ENCODE measurements around the gene QSOX1. TPM values are rescaled to one million over a fixed set of nuclear protein-coding genes. Genes with fewer than 3 reads are reported as not detected.

QSOX1 gene
- total and polyA plus RNA-seq, 8 donors = 145 to 482 (median 190) TPM

DNA sequence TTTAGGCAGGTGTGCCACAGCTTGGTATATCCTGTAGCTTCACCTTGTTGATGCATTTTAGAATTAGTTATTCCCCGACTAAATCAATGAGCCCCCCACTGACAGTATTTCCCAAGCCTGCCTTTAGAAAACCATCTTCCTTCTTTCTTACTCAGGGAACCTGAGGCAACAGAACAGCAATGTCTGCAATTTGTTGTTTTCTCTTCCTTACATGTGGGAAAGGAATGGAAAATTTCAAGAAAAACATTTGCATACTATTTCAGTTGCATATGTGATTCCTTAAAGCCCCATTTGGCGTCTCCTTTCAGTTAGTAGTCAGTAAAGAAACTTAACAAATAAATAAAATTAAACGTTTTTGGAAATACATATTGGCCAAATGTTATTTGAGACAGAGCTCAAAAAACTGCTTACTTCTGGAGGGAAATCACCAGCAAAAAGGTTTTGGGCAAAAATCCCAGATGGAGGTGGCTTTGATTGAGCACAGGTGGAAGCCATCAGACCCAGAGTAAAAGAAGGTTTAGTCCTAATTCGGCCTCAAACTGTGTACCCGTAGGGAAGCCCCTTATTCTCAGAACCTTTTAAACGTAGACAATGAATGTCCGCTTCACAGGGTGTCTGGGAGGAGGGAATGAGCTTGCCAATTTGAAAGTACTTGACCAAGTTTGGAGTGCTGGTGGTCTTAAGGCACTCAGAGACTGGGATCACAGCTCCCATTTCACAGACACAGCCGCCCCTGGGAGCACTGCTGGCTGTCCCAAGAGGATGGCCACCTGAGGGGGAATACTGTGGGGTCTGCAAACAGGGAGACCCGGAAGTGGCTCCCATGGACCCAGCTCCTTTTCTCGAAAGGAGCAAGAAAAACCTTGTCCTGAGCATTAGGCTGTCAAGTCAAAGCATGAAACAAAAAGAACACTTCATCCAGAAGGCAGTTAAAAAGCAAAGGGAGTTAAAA, 84.8 kb downstream of the QSOX1 start:
- Histone ChIP-seq H3K27me3 (peaks cover 74 to 100% of the 10 kb centered on the region in 2 donors), H3K36me3 (no peaks in the 10 kb centered on the region), H3K27ac (no peak overlapping the region), H3K9me3 (no peaks in the 10 kb centered on the region), H3K4me3 (no peak overlapping the region), H3K4me1 (peaks cover 1 to 22% of the 10 kb centered on the region in 2 donors)
- TF ChIP-seq, protein P1, sequence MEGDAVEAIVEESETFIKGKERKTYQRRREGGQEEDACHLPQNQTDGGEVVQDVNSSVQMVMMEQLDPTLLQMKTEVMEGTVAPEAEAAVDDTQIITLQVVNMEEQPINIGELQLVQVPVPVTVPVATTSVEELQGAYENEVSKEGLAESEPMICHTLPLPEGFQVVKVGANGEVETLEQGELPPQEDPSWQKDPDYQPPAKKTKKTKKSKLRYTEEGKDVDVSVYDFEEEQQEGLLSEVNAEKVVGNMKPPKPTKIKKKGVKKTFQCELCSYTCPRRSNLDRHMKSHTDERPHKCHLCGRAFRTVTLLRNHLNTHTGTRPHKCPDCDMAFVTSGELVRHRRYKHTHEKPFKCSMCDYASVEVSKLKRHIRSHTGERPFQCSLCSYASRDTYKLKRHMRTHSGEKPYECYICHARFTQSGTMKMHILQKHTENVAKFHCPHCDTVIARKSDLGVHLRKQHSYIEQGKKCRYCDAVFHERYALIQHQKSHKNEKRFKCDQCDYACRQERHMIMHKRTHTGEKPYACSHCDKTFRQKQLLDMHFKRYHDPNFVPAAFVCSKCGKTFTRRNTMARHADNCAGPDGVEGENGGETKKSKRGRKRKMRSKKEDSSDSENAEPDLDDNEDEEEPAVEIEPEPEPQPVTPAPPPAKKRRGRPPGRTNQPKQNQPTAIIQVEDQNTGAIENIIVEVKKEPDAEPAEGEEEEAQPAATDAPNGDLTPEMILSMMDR (IDR thresholded peaks at IDR 0.05) = no peak
- intact Hi-C loops (cut with DNase I) = no loop called here
- DNase-seq (no peak), ATAC-seq (no peak)

DNA sequence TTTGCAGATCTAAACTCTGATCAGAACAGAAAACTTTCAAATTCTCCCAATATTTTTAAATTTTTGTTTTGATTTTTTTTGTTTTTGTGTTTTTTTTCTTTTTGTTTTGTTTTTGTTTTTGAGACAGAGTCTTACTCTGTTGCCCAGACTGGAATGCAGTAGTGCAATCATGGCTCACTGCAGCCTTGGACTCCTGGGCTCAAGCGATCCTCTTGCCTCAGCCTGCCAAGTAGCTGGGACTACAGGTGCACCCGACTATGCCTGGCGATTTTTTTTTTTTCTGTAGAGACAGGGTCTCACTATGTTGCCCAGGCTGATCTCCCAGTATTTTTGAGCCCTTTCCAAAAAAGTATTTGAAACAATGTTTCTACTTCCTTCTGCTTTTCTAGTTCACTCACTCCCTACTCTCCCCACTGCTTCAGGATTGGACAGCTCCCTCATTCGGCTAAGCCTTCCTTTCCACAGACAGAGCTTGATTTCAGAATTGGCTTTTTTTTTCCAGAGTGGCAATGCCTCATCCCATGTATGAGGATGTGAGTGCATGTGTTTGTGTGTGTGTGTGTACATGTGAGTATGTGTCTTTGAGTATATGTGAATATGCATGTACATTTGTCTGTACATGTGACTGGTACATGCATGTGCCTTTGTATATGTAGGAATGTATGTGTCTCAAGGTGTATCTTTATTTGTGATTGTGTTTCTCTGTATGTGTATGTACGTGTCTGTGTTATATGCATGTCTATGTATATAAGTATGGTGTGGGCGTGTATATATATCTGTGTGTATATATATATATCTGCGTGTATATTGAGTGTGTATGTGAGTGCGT, 87.3 kb downstream of the QSOX1 start:
- no peak overlapping the region for H3K27ac ChIP-seq
- no peaks in the 10 kb centered on the region for H3K36me3 ChIP-seq
- H3K4me3 ChIP-seq = no peak overlapping the region
- H3K4me1 ChIP-seq = peaks cover 0 to under 1% of the 10 kb centered on the region in 2 donors
- DNase-seq (no peak), ATAC-seq (peak; percentile 22)
- intact Hi-C loops (cut with DNase I) = no loop called here
- H3K27me3 ChIP-seq = peaks cover 49 to 86% of the 10 kb centered on the region in 2 donors
- TF ChIP-seq, protein P1 (IDR thresholded peaks at IDR 0.05) = no peak
- no peaks in the 10 kb centered on the region for H3K9me3 ChIP-seq

DNA sequence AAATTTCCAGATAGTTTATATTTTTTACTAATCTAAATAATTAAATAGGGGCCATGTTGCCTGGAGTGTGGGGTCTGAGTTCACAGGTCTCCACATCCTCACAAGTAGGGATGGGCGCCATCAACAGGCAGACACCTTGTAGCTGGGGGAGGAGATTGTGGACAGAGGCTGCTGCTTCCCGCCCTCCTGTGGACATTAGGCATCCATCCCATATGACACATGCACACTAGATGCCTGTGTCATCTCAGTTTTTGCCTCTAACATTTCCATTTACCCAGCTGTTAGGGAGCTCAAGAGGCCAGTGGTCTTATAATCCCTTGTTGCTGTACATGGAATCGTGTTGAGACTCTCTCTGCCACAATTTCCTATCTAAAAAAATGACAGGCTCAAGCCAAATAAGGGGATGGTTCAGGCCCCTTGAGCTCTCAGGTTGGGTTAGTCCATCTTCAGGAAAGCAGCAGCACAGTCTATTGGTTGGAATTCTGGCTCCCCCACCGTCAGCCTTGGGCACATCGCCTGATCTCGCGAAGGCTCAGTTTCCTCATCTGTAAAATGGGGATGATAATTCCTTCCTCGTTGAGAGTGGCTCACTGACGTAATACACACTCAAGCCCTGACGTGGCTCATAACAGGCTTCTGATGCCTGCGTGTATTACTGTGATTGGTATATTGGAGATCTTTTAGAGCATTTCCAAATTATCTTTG, 89.0 kb downstream of the QSOX1 start:
- no peaks in the 10 kb centered on the region for H3K9me3 ChIP-seq
- peaks cover 32 to 68% of the 10 kb centered on the region in 2 donors for H3K27me3 ChIP-seq
- intact Hi-C loops (cut with DNase I) = no loop called here
- no peak for ATAC-seq
- H3K27ac ChIP-seq = no peak overlapping the region
- H3K4me3 ChIP-seq = no peak overlapping the region
- no peaks in the 10 kb centered on the region for H3K36me3 ChIP-seq
- H3K4me1 ChIP-seq = no peaks in the 10 kb centered on the region
- TF ChIP-seq, protein P1 (IDR thresholded peaks at IDR 0.05) = no peak
- DNase-seq = no peak

DNA sequence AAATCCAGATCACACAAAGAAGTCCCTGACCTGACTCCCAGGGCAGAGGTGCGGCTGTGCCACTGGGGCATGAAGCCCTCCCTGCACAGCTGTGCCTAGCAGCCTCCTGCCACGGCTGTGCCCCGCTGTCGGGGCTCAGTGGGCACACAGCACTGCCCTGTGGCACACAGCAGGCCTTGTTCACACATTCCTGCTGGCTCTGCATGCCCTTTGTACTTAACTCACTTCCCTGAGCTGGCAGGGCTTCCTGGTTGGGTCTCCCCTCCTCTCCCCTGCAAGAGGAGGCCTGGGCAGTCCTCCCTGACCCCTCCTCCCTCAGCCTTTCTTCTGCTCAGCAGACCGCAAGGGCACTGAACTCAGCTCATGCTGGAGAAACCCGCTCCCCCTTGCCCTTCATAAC, 90.2 kb downstream of the QSOX1 start:
- DNase-seq (no peak), ATAC-seq (no peak)
- Histone ChIP-seq H3K4me3 (no peak overlapping the region), H3K27me3 (peaks cover 20 to 57% of the 10 kb centered on the region in 2 donors), H3K9me3 (no peaks in the 10 kb centered on the region), H3K36me3 (no peaks in the 10 kb centered on the region), H3K27ac (no peak overlapping the region), H3K4me1 (no peaks in the 10 kb centered on the region)
- intact Hi-C loops (cut with DNase I) = no loop called here
- TF ChIP-seq, protein P1 (IDR thresholded peaks at IDR 0.05) = no peak

All from left lung (tissue), 10 donors.